22Rv1 (cell line): ENCODE measurements around the gene SCO2.

Experiments
- CTCF ChIP-seq: fragments of 450-650 bp; IDR thresholded peaks from 2 replicates; pipeline ENCODE4 v1.5.1; 2017; ENCODE audit warnings: mild to moderate bottlenecking
- ZFX ChIP-seq: fragments of 450-650 bp; IDR thresholded peaks from 2 replicates; pipeline ENCODE4 v1.6.1; 2017; ENCODE audit warnings: antibody characterized with exemption, borderline replicate concordance

- TF ChIP-seq CTCF, result peak; percentile 93
- TF ChIP-seq ZFX, result no peak
Measured at GRCh38 chr22:50562523-50563412, 37.4 kb upstream of the SCO2 start, which contains the start of gene SYCE3.
